T-helper 17 cell (primary cell): ENCODE data around the gene ROR2. TPM values are rescaled to one million over a fixed set of nuclear protein-coding genes. Genes with fewer than 3 reads are reported as not detected.

Source experiments
- ATAC-seq: fragments of 150-1000 bp; cut with Tn5 transposase; 2 replicates; pipeline ENCODE4 v1.10.0; 2021; ENCODE audit warnings: mild to moderate bottlenecking, moderate library complexity
- DNase-seq, 3 donors: peaks; one replicate each; pipeline versions ENCODE4 v3.0.0 to v3.0.0-alpha.2; 2020 to 2021
- H3K9me3 ChIP-seq: one replicate; pipeline ENCODE4 v1.7.0; 2013; ENCODE audit warnings: low read length, mild to moderate bottlenecking; ENCODE audit not compliant: control insufficient read depth, poor library complexity, severe bottlenecking
- H3K27ac Mint-ChIP-seq: one replicate; pipeline ENCODE4 v1.8.0; 2022; ENCODE audit warnings: mild to moderate bottlenecking, moderate library complexity, mixed read lengths
- H3K27me3 Mint-ChIP-seq: one replicate; pipeline ENCODE4 v1.8.0; 2022; ENCODE audit warnings: mixed read lengths
- H3K36me3 Mint-ChIP-seq: one replicate; pipeline ENCODE4 v1.8.0; 2022; ENCODE audit warnings: low read depth, mixed read lengths
- H3K4me1 Mint-ChIP-seq: one replicate; pipeline ENCODE4 v1.8.0; 2022; ENCODE audit warnings: mild to moderate bottlenecking, mixed read lengths
- H3K4me3 Mint-ChIP-seq: one replicate; pipeline ENCODE4 v1.8.0; 2022; ENCODE audit warnings: mild to moderate bottlenecking, moderate library complexity, mixed read lengths
- total RNA-seq, 4 donors: library from RNA in 2 of 4; stranded (reverse) in 2 of 4; gene quantifications; one replicate each; pipeline ENCODE4 v1.2.3 and lab custom pipeline; 2022 to 2026

Gene ROR2
- total RNA-seq, 2 donors from 2014 or later, result 0.22 to 0.37 TPM

DNA sequence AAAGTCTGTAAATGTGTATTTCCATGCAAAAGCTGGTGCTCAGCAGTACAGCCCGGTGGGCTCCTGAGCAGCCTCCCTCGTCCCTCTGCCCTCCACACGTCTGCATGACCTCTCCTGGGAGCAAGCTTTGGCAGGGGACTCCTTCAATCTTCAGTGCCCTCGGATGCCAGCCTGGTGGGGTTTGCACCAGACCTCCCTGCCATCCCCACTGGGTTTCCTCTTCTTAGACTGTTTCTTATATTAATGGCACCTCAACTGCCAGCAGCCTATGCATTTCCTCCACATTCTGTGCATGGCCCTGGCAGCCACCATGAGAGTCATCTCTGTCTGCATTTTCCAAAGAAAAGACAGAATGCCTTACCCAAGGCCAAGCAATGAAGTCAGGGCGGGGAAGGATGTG, 108.4 kb downstream of the ROR2 start:
- DNase-seq (no peak), ATAC-seq (no peak)
- Mint-ChIP-seq H3K4me1 (peaks cover 8% of the 10 kb centered on the region), H3K27me3 (peaks cover 83% of the 10 kb centered on the region), H3K27ac (no peak overlapping the region), H3K4me3 (no peak overlapping the region), H3K36me3 (peaks cover 8% of the 10 kb centered on the region)
- no peaks in the 10 kb centered on the region for H3K9me3 ChIP-seq

- Mint-ChIP-seq H3K27ac (no peak overlapping the region), H3K4me3 (no peak overlapping the region), H3K27me3 (peaks cover 80% of the 10 kb centered on the region), H3K36me3 (peaks cover 8% of the 10 kb centered on the region), H3K4me1 (peaks cover 10% of the 10 kb centered on the region)
- no peaks in the 10 kb centered on the region for H3K9me3 ChIP-seq
- no peak for ATAC-seq
- no peak for DNase-seq
Measured at GRCh38 chr9:91840882-91841281, 109.1 kb downstream of the ROR2 start.

DNA sequence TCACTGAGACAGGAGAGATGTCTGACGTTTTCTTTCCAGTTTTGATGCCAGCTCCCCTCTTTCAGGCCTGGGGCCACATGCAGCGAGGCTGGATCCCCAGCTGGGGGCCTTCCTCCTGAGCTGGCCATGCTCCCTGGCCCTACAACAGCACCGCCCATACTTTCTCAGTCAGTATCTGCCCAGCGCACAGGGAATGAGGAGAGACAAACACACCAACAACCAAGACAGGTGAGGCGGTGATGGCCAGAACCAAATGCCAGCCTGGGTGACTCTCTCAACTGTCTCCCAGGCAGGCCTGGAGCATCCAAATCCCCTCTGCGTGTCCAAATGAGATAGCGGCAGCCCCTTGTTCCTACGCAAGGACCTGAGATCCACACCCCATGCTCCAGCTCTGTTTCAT, 109.6 kb downstream of the ROR2 start:
- Mint-ChIP-seq H3K27ac (no peak overlapping the region), H3K36me3 (peaks cover 8% of the 10 kb centered on the region), H3K4me3 (no peak overlapping the region), H3K27me3 (peaks cover 83% of the 10 kb centered on the region), H3K4me1 (peaks cover 11% of the 10 kb centered on the region)
- no peak for ATAC-seq
- H3K9me3 ChIP-seq, result no peaks in the 10 kb centered on the region
- no peak for DNase-seq

DNA sequence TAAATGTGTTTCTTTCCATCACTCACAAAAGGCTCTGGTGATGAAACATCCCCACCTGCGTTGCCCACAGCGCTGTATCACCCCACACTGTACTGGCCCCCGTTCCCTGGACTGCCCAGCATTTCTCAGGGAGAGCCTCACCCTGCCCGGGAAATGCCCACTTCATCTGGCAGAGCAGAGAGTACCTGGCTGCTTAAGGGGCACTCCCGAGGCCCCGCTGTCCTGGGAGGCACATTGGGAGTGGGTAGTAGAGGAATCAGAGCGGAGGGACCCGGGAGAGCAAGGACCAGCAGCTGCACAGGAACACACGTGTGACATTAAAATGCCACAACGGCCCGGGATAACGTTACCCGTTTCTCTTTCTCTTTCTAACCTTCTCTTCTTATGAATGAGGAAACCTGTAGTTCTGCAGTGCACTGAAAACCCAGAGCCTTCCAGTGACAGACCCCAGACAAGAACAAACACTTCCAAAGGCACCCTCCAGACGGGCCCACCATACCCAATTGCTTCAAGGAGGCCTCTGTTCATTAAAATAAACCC, 110.0 kb downstream of the ROR2 start:
- H3K4me1 Mint-ChIP-seq, result peaks cover 11% of the 10 kb centered on the region
- no peak overlapping the region for H3K27ac Mint-ChIP-seq
- peaks cover 8% of the 10 kb centered on the region for H3K36me3 Mint-ChIP-seq
- DNase-seq (no peak), ATAC-seq (no peak)
- peaks cover 83% of the 10 kb centered on the region for H3K27me3 Mint-ChIP-seq
- H3K4me3 Mint-ChIP-seq, result no peak overlapping the region
- H3K9me3 ChIP-seq, result no peaks in the 10 kb centered on the region

GRCh38 chr9:91837981-91838731, 111.9 kb downstream of the ROR2 start:
- no peak for ATAC-seq
- Mint-ChIP-seq H3K4me1 (peaks cover 11% of the 10 kb centered on the region), H3K27ac (no peak overlapping the region), H3K27me3 (peaks cover 78% of the 10 kb centered on the region), H3K4me3 (no peak overlapping the region), H3K36me3 (peaks cover 8% of the 10 kb centered on the region)
- H3K9me3 ChIP-seq, result no peaks in the 10 kb centered on the region
- no peak for DNase-seq

DNA sequence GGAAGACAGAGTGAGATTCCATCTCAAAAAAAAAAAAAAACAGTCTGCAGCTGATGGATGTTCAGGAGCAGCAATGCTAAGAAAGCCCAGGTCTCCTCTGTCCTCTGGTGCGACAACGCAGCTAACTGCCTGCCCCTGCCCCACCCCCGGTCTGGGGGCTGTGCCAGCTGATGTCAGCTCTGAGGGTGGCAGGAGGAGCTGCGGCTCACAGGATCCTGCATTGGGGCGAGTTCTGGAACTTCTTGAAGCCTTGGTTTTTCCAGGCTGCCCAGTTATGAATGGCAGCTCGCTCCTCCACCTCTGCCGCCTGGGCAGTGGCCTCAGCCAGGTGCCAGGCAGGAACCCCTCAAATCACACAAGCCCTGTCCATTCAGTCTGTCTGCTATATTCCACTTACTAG, 113.5 kb downstream of the ROR2 start:
- H3K4me1 Mint-ChIP-seq, result peaks cover 8% of the 10 kb centered on the region
- DNase-seq, result no peak

DNA sequence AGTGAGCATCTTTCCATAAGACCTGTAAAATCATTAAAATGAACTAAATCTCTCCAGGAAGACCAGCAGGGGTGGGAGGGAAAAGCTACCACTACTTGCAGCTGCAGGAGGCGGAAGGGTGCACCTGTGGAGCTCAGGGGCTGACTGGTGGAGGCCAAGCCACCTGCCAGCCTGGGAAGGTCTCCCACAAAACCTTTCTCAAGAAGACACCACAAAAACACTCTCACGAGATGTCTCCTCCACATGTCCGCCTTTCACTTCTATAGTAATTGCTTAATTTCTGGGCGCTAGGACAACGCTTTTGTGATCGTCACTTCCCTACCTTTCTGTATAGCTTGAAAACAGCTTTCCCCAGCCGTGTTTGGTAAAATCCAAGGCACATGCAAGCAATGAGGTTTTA, 114.4 kb downstream of the ROR2 start:
- H3K27me3 Mint-ChIP-seq, result peaks cover 53% of the 10 kb centered on the region
- H3K4me1 Mint-ChIP-seq, result peaks cover 8% of the 10 kb centered on the region
- H3K36me3 Mint-ChIP-seq, result peaks cover 4% of the 10 kb centered on the region
- H3K4me3 Mint-ChIP-seq, result no peak overlapping the region
- no peak overlapping the region for H3K27ac Mint-ChIP-seq
- H3K9me3 ChIP-seq, result no peaks in the 10 kb centered on the region
- no peak for ATAC-seq
- DNase-seq, result no peak

More for the DNA sequence above, 113.5 kb downstream of the ROR2 start:
- Mint-ChIP-seq H3K36me3 (peaks cover 4% of the 10 kb centered on the region), H3K4me3 (no peak overlapping the region), H3K27ac (no peak overlapping the region), H3K27me3 (peaks cover 61% of the 10 kb centered on the region)
- no peak for ATAC-seq
- H3K9me3 ChIP-seq, result no peaks in the 10 kb centered on the region

- ATAC-seq (no peak), DNase-seq (no peak)
- Mint-ChIP-seq H3K27ac (no peak overlapping the region), H3K4me3 (no peak overlapping the region), H3K36me3 (peaks cover 4% of the 10 kb centered on the region), H3K4me1 (peaks cover 8% of the 10 kb centered on the region), H3K27me3 (peaks cover 50% of the 10 kb centered on the region)
- no peaks in the 10 kb centered on the region for H3K9me3 ChIP-seq
Measured at GRCh38 chr9:91835216-91835615, 114.8 kb downstream of the ROR2 start.

GRCh38 chr9:91834740-91835139, 115.3 kb downstream of the ROR2 start:
- peaks cover 4% of the 10 kb centered on the region for H3K36me3 Mint-ChIP-seq

GRCh38 chr9:91833878-91834255, 116.2 kb downstream of the ROR2 start:
- H3K27me3 Mint-ChIP-seq, result peaks cover 46% of the 10 kb centered on the region
- H3K36me3 Mint-ChIP-seq, result no peaks in the 10 kb centered on the region

More at GRCh38 chr9:91834740-91835139, 115.3 kb downstream of the ROR2 start:
- ATAC-seq, result no peak
- H3K9me3 ChIP-seq, result no peaks in the 10 kb centered on the region
- DNase-seq, result no peak
- H3K4me1 Mint-ChIP-seq, result peaks cover 7% of the 10 kb centered on the region
- H3K27me3 Mint-ChIP-seq, result peaks cover 49% of the 10 kb centered on the region
- H3K4me3 Mint-ChIP-seq, result no peak overlapping the region
- no peak overlapping the region for H3K27ac Mint-ChIP-seq

DNA sequence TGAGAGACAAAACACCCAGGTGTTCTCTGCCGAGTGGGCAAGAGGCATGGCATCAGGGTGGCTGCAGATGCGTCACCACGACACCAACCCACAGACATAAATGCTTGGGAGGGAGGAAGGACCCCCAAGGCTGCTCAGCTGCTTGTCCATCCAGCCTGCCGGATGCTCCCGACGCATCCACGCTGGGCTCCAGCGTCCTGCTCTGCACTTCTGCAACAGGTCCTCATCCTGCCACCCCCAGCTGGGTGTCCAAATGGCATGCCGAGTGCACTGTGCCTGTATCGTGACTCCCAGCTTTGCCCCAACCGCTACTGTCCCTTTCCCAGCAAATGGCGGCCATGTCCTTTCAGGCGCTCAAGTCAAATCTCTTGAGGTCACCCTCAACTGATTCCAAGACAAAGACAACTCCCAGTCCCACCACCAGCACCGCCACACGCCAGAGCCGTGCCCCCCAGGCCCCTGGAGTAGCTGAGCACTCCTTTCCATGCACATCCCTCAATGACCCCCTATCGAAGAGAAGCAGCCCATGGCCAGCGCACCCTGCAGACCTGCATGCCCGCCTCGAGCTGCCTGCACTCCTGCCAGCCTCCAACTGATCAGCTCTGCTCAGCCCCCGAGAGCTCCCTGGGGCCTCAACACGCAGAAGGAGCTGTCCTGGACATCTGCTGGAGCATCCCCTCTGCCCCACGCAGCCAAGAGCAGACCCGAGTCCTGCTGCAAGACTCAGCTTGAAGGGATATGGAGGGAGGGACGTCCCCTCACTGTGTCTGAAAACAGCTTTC, 116.7 kb downstream of the ROR2 start:
- DNase-seq, result no peak
- H3K9me3 ChIP-seq, result no peaks in the 10 kb centered on the region
- peaks cover 45% of the 10 kb centered on the region for H3K27me3 Mint-ChIP-seq
- H3K4me1 Mint-ChIP-seq, result peaks cover 2% of the 10 kb centered on the region
- no peak overlapping the region for H3K27ac Mint-ChIP-seq
- H3K36me3 Mint-ChIP-seq, result no peaks in the 10 kb centered on the region
- ATAC-seq, result no peak
- H3K4me3 Mint-ChIP-seq, result no peak overlapping the region

More at GRCh38 chr9:91833878-91834255, 116.2 kb downstream of the ROR2 start:
- DNase-seq, result no peak
- no peak for ATAC-seq
- Mint-ChIP-seq H3K27ac (no peak overlapping the region), H3K4me1 (peaks cover 2% of the 10 kb centered on the region), H3K4me3 (no peak overlapping the region)
- H3K9me3 ChIP-seq, result no peaks in the 10 kb centered on the region

GRCh38 chr9:91832322-91832721, 117.7 kb downstream of the ROR2 start:
- H3K27ac Mint-ChIP-seq, result no peak overlapping the region
- ATAC-seq (no peak), DNase-seq (no peak)
- no peak overlapping the region for H3K4me3 Mint-ChIP-seq
- peaks cover 49% of the 10 kb centered on the region for H3K27me3 Mint-ChIP-seq
- no peaks in the 10 kb centered on the region for H3K9me3 ChIP-seq
- H3K36me3 Mint-ChIP-seq, result no peaks in the 10 kb centered on the region
- peaks cover 2% of the 10 kb centered on the region for H3K4me1 Mint-ChIP-seq

DNA sequence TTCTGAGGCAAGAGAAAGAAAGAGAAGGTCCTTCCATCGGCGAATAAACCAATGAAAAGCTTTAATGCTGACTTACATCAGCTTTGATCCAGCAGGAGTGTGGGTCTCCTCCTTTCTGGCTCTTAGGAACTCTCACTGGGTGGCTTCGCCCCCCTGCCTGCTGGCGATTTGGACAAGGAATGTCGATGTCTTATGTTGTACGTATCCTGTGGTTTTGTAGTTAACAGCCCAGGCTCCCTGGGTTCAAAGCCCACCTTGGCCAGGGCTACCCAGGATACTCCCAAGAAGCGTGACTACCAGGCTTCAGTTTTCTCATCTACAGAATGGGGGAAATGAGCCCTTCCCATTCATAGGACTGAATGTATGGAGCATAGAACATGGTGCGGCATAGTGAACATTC, 124.2 kb downstream of the ROR2 start:
- H3K27ac Mint-ChIP-seq, result no peak overlapping the region
- H3K36me3 Mint-ChIP-seq, result no peaks in the 10 kb centered on the region

More for the DNA sequence above, 124.2 kb downstream of the ROR2 start:
- Mint-ChIP-seq H3K4me3 (no peak overlapping the region), H3K4me1 (no peaks in the 10 kb centered on the region), H3K27me3 (peaks cover 66% of the 10 kb centered on the region)
- no peak for ATAC-seq
- DNase-seq, result no peak
- no peaks in the 10 kb centered on the region for H3K9me3 ChIP-seq
